ENCODE data around the gene NGEF.
"Not testable (repeated sequence)": the region's sequence is repeated elsewhere in the genome, so short reads cannot be mapped to it uniquely, and the experiment has no call there.

NGEF gene

GRCh38 chr2:233013027-233013461 lies at the start of gene NGEF:
Gene NGEF, minus strand, starts transcription at chr2:233013256. Its CDS starts 38,366 bp downstream, at chr2:232974890.
- no peak for DNase-seq (ENCODE audit: low spot score)

- DNase-seq (ENCODE audit: low spot score): no peak
Measured at GRCh38 chr2:233062451-233062850, 49.4 kb upstream of the NGEF start.

- peak; percentile 74 for DNase-seq (ENCODE audit: low spot score)
Measured at GRCh38 chr2:233061591-233062450, 48.8 kb upstream of the NGEF start.

- DNase-seq (ENCODE audit: low spot score): peak; percentile 63
Measured at GRCh38 chr2:233060980-233061590, 48.0 kb upstream of the NGEF start.

GRCh38 chr2:233060501-233060979 lies 47.5 kb upstream of the NGEF start:
- no peak for DNase-seq (ENCODE audit: low spot score)

GRCh38 chr2:233059797-233060500 lies 46.9 kb upstream of the NGEF start, which contains the start of gene INPP5D:
Gene INPP5D, plus strand, starts transcription at chr2:233060342. Its CDS starts 137 bp downstream, at chr2:233060479.
- peak; percentile 92 for DNase-seq (ENCODE audit: low spot score)

- DNase-seq (ENCODE audit: low spot score): no peak
Measured at GRCh38 chr2:233059547-233059796, 46.4 kb upstream of the NGEF start.

GRCh38 chr2:233058717-233059546 lies 45.9 kb upstream of the NGEF start:
- no peak for DNase-seq (ENCODE audit: low spot score)

GRCh38 chr2:233056961-233057605 lies 44.0 kb upstream of the NGEF start:
- DNase-seq (ENCODE audit: low spot score): no peak

GRCh38 chr2:233055362-233055761 lies 42.3 kb upstream of the NGEF start:
- DNase-seq (ENCODE audit: low spot score): no peak

- peak; percentile 56 for DNase-seq (ENCODE audit: low spot score)
Measured at GRCh38 chr2:233053928-233054784, 41.1 kb upstream of the NGEF start.

- not testable (repeated sequence) for DNase-seq (ENCODE audit: low spot score)
Measured at GRCh38 chr2:233052517-233052916, 39.5 kb upstream of the NGEF start.

- no peak for DNase-seq (ENCODE audit: low spot score)
Measured at GRCh38 chr2:233051241-233052149, 38.4 kb upstream of the NGEF start.

GRCh38 chr2:233049194-233049761 lies 36.2 kb upstream of the NGEF start:
- no peak for DNase-seq (ENCODE audit: low spot score)

- no peak for DNase-seq (ENCODE audit: low spot score)
Measured at GRCh38 chr2:233048569-233049193, 35.6 kb upstream of the NGEF start.

GRCh38 chr2:233047667-233048066 lies 34.6 kb upstream of the NGEF start:
- no peak for DNase-seq (ENCODE audit: low spot score)

- no peak for DNase-seq (ENCODE audit: low spot score)
Measured at GRCh38 chr2:233047206-233047605, 34.1 kb upstream of the NGEF start.

GRCh38 chr2:233044974-233045605 lies 32.0 kb upstream of the NGEF start:
- DNase-seq (ENCODE audit: low spot score): no peak

Measured in NAMALWA (cell line).